H7 (cell line): ENCODE measurements around the gene ALX4. TPM values are rescaled to one million over a fixed set of nuclear protein-coding genes. Genes with fewer than 3 reads are reported as not detected.
A peak's percentile ranks its signal among the peaks of the same experiment; 100 is the strongest.

ENCODE experiments used
- DNase-seq: peaks from one replicate; pipeline ENCODE4 v3.0.0; 2012
- H3K27me3 ChIP-seq: 2 replicates; pipeline ENCODE4 v1.6.0; 2011; ENCODE audit warnings: mild to moderate bottlenecking, low read length; ENCODE audit not compliant: control insufficient read depth, insufficient read depth
- H3K36me3 ChIP-seq: replicated peaks from 2 replicates; pipeline ENCODE4 v1.5.1; 2011; ENCODE audit warnings: low read length; ENCODE audit not compliant: control insufficient read depth, insufficient read depth
- H3K4me3 ChIP-seq: 2 replicates; pipeline ENCODE4 v1.5.1; 2011; ENCODE audit warnings: low read depth, mild to moderate bottlenecking, control low read depth, low read length, moderate library complexity; ENCODE audit not compliant: insufficient read depth
- total RNA-seq: library from RNA; depleted of rRNA; stranded (reverse); fragments of >200 nt; shearing (Covaris generic); gene quantifications from 2 replicates; pipeline ENCODE4 v1.2.3, GENCODE V29; 2014

The ALX4 gene
- total RNA-seq, 1 experiment from 2014 or later, result not detected

DNA sequence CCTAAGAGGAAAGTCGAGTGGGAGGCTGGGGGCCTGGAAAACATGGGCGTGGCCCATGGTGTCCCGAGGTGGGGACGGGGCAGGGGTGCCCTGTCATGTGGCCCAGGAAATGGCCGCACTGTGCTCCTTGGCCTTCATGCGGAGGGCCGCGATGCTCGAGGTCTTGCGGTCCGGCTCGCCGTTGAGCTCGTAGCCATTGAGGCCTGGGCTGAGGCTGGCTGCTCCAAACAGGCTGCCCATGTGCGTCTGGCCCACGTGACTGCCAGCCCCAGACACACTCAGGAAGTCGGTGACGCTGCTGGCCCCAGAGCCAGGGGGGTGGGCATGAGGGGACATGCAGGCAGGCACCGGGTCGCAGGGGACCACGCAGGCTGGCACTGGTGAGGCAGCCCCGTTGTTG, 45.2 kb downstream of the ALX4 start:
- Histone ChIP-seq H3K36me3 (no peaks in the 10 kb centered on the region), H3K27me3 (no peaks in the 10 kb centered on the region), H3K4me3 (no peak overlapping the region)
- DNase-seq, result peak; percentile 43

DNA sequence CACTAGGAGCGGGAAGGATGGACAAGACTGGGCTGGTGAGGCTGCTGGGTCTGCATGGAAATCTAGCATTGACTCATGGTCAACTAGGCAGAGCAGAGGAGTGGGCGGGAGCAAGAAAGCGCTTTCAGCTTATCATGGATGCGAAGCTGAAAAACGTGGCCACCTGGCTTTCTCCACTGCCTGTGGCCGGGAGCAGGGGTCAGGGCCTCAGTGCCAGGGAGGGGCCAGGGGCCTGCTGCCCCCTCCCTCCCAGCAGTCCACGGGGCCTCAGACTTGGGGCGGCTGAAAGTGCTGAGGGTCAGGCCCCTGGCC, 45.5 kb downstream of the ALX4 start:
- Histone ChIP-seq H3K4me3 (no peak overlapping the region), H3K36me3 (no peaks in the 10 kb centered on the region), H3K27me3 (no peaks in the 10 kb centered on the region)
- peak; percentile 42 for DNase-seq

DNA sequence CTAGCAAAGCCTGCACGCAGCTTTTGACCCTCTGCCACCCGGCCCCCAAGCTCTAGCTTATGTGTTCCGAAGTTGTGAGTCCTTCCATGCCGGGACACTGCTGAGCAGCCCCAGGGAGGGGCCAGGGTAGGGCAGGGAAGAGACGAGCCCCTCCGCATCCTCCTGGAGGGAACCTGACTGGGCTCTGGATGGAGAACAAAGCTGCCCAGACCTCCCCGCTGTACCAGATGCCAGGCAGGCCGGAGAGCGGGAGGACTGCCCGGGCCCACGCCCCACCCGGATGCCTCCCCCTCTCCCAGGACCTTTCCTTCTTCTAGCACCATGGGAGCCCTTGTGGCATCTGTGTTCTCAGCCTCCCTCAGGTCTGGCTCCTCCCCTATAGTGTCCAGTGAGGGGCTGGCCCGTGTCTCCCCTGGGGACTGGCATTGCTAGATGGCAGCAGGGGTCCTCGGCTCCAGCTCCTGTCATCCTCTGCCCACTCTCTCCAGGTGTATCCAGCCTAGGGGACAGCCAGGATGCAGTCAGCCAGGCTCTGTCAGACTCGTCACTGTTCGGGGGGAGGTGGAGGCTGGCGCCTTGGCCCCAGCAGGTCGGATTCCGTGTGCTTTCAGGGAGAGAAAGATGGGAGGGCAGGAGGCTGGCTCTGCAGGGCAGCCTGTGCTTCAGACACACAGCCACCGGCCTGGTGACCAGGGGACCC, 46.1 kb downstream of the ALX4 start:
- no peaks in the 10 kb centered on the region for H3K27me3 ChIP-seq
- peak; percentile 55 for DNase-seq
- H3K4me3 ChIP-seq, result no peak overlapping the region
- no peaks in the 10 kb centered on the region for H3K36me3 ChIP-seq

DNA sequence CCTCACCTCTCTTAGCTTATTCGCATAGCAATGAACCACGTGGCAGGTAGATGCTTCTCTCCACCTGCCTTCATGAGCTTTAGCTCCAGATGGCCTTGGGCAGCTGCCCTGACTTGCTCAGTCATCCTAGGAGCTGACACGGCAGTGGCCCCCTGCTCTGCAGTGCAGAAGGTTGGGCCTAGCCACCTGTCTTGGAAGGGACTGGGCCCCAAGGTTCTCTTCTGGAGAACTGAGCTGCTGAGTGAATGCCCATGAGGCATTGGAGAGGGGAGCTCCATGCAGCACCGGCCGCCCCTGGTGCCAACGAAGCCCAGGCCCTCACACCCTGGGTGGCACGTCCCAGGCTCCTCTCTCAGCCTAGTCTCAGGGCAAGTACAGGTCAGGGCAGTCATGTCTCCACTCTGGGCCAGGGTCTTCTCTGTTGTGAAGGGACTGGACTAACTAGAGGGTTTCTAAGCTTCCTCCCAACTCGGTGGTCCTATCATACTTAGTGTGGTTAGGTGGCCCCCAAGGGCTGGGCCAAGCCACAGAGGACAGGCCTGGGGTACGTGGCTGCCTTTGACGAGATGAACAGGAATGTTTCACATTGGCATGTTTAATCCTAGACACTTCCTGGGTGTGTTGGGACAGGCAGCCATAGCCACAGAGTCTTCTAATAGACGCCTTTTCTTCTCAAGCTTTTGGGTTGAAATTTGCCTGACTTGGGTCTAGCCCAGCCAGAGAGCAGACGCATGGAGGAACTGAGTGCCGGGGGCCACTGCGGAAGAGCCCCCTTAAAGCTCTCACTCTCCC, 47.9 kb downstream of the ALX4 start:
- Histone ChIP-seq H3K36me3 (no peaks in the 10 kb centered on the region), H3K27me3 (no peaks in the 10 kb centered on the region), H3K4me3 (no peak overlapping the region)
- DNase-seq, result no peak

DNA sequence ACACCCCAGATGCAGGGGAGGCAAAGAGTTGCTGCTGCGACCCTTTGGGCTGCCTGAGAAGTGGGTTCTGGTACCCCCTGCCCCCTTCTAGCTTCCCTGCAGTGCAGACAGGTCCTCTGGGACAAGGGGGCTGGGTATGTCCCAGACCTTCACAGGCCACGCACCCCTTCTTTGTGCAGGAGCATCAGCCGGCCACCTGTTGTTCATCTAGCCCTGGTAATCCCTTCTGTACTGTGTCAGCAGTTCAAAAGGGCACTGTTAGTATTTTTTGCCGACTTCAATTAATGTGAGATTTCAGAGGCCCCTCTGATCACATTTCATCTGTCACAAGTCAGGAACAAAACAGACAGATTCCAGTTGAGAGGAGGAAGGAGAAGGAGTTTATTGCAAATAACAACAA, 49.9 kb downstream of the ALX4 start:
- Histone ChIP-seq H3K27me3 (no peaks in the 10 kb centered on the region), H3K4me3 (no peak overlapping the region), H3K36me3 (no peaks in the 10 kb centered on the region)
- no peak for DNase-seq

DNA sequence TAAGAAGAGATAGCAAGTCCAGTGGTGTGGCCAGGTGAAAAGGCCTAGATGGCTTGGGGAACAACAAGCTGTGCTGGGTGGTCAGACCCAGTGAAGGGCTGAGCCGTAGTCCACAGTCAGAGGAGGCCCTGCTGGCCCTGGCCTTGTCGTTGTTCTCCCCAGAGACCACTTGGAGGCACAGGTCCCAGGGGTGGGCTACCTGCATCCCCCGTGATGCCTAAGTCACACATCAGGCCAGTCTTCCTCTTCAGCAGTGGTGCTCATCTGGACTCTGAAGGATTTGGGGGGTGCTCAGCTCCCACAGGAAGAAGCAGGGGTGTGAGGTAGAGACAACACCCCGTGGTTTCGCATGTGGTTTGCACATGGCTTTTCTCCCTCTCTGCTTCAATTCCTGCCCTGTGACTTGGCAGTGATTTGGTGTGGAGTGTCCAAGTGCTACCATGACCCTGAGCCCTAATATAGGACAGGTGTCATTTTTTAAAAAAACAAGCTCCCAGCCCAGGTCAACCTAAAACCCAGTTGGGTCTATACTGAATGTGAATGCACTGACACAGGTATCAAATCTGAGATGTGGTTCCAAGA, 51.0 kb downstream of the ALX4 start:
- no peaks in the 10 kb centered on the region for H3K27me3 ChIP-seq
- no peaks in the 10 kb centered on the region for H3K36me3 ChIP-seq
- no peak for DNase-seq
- H3K4me3 ChIP-seq, result no peak overlapping the region

DNA sequence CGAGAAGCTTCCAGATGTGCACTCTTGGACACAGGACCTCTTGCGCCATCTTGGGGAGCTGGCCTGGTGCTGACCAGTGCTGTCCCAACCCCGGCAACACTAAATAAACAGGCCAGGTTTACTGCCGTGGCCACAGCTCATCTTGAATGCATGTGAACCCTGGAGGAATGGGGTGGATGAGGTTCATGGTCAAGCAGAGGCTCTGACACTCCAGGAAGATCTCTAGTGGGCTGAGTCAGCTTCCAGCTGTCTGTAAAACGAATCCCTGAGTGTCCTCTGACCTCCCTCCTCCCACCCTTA, 51.8 kb downstream of the ALX4 start:
- H3K4me3 ChIP-seq, result no peak overlapping the region
- no peaks in the 10 kb centered on the region for H3K36me3 ChIP-seq
- no peak for DNase-seq
- H3K27me3 ChIP-seq, result no peaks in the 10 kb centered on the region

DNA sequence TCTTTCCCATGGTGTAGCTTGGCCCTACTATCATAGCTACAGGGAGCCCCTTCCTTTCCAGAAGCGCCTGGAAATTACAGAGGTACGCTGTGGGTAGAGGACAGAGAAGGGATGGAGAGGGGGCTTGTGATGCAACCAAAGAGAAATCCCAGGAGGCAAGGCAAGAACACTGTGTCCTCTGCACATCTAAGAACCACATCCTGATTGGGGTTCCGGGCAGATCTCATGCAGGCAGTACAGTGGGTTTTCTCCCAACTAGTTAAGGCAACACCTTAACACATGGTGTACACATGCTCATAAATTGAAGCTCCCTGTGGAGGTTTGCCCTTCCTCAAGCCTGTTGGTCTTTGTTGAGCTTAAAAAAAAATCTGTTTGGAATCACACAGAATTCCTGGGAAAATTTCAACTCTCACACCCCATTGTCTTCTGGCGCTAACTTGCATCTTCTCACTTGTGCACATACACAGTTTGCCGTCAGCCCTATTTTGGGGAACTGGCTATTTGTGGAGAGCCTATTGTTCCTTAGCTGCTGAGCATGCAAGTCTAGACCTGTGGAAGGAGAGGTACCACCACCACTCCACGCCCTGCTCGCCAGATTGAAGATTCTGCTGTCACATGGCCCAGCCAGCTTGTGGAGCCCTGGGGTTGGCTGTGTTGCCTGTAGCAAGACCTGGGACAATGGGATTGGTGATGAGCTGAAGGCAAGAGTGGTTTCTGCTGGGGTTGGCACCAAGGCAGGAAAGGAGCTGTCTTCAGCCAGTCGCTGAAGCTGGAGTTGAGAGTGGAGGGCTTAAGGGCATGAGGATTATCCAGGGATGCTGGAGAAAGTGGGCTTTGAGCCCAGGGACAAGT, 52.4 kb downstream of the ALX4 start:
- no peaks in the 10 kb centered on the region for H3K36me3 ChIP-seq
- H3K27me3 ChIP-seq, result no peaks in the 10 kb centered on the region
- DNase-seq, result no peak
- no peak overlapping the region for H3K4me3 ChIP-seq

DNA sequence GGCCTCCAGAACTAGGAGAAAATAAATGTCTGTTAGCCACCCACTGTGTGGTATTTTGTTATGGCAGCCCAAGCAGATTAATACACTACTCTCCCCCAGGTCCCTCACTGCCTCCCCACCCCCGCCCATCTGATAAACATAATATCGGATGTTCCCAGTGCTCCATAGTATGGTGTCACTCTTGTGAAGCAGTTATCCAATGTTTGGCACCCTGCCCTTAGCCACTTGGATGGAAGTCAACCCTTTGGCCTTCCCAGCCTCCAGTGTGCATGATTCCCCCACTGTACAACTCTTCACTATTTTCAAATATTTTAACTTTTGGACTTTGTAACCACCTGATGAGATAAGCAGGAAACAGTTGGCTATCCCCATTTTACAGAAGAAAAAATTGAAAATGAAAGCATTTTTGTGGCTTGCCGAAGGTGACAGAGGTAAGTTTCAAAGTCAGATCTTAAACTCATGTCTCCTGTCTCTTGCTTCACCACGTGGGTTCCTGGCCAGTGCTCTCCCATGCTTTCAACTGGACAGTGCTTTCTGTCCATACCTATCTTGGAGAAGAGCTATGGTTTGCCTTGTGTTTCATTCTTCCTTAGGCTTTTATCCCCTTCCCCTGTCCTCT, 53.2 kb downstream of the ALX4 start:
- H3K36me3 ChIP-seq, result no peaks in the 10 kb centered on the region
- H3K27me3 ChIP-seq, result no peaks in the 10 kb centered on the region
- no peak overlapping the region for H3K4me3 ChIP-seq
- DNase-seq, result no peak

DNA sequence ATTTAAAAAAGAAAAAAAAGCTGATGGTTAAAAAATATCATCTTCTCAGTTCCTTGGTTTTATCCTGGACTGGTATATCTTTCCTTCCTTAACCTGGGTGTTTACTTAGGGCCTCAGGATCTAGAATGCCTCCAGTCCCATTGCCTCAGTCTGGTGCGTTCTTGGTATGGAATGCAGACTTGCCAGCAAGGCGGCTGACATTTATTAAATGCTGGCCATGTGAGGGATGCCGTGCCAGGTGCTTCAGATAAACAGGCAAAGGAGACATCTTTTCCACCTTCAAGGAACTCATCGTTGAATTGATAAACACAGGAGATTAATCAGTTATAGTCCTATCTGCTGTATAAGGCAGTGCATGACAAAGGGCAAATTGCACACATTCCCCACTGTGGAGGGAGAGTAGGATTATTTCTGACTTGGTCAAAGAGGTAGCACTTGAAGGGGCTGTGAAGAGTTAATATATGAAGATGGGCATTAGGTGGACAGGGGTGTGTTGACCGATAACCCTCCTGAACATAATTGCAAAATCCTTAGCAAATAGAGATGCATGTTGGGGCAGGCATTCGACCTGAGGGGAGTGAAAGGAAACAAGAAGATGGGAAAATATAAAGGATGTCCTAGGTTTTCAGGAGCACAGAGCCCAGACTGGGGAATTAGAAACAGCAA, 54.4 kb downstream of the ALX4 start:
- H3K27me3 ChIP-seq, result no peaks in the 10 kb centered on the region
- no peak for DNase-seq
- no peak overlapping the region for H3K4me3 ChIP-seq
- no peaks in the 10 kb centered on the region for H3K36me3 ChIP-seq

DNA sequence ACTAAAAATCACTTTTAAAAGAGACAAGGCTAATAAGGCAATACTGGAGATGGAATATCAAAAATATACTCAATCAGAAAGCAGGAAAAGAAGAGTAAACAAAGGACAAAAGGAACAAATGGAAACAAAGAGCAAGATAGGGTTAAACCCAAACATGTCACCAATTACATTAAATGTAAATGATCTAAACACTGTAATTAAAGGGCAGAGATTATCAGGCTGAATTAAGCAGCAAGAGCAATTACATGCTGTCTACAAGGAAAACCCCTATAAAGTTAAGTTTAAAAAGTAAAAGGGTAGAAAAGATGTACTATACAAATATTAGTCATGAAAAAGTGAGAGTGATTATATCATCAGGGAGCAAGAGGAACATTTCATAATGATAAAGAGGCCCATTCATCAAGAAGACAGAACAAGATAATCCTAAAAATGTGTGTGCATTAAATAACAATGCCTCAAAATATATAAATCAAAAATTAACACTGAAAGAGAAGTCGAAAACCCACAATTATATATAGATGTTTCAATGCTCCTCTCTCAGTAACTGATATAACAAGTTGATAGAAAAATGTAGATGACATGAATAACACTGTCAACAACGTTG, 56.8 kb downstream of the ALX4 start:
- no peaks in the 10 kb centered on the region for H3K27me3 ChIP-seq
- no peak for DNase-seq
- no peaks in the 10 kb centered on the region for H3K36me3 ChIP-seq
- no peak overlapping the region for H3K4me3 ChIP-seq

DNA sequence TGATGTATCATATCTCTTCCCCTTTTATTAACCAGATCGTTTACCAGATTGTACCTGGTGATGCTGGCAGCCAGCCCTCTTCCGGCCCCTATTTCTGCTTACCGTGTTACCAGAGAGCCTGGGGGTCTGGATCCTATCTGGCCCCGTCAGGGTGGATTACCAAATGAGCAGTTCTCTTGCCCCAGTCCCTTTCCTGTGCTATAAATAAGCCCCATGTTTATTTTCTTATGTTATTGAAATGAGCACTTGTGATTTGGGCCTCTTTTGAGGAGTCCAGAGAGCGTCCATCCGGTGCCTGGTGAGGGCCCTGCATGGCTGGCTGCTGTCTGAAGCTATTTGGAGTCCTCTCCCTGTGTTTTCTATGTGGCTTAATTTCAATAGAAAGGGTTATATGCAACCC, 59.5 kb downstream of the ALX4 start:
- Histone ChIP-seq H3K4me3 (no peak overlapping the region), H3K36me3 (no peaks in the 10 kb centered on the region), H3K27me3 (no peaks in the 10 kb centered on the region)
- DNase-seq, result no peak

DNA sequence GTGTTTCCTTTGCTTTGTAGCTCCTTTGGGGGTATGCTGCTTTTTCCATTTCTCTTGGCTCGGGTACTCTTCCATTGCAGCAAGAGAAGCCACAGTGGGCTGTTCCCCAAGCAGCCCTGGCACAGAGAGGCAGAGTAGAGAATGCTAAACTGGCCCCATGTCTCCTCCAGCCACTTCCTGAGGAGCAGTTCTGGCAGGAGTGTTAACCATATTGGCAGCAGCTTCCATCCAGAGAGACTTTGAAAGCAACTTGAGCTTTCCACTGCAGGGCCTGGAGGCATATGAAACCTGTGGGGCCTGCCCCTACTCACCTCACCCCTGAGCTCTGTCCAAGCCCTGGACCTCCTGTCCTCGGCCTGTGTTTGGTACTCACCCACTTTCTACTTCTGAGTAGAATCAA, 61.8 kb downstream of the ALX4 start:
- Histone ChIP-seq H3K4me3 (no peak overlapping the region), H3K36me3 (no peaks in the 10 kb centered on the region), H3K27me3 (no peaks in the 10 kb centered on the region)
- no peak for DNase-seq

DNA sequence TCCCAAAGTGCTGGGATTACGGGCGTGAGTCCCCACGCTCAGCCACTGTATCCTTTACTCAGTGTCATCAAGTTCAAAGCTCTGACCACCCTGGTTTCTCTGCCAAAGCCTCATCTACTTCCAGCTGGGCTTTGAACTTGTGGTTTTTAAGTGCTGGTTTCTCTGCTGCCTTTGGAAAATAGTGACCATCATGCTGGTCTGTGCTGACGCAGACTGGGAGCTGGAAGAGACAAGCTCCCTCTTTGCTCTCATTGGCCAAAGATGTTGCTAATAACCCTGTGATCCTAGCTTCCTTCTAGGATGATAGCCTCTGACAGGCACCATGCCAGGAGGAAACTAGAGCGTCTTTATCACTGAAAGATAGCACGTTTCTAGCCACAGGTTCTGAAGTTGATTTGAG, 62.4 kb downstream of the ALX4 start:
- Histone ChIP-seq H3K36me3 (no peaks in the 10 kb centered on the region), H3K4me3 (no peak overlapping the region), H3K27me3 (no peaks in the 10 kb centered on the region)
- DNase-seq, result no peak
